GM19372 (cell line): Measurements from ENCODE around the gene FBXO2.

Experiments
- ATAC-seq: cut with Tn5 transposase; IDR thresholded peaks from one replicate; pipeline ENCODE4 v1.9.1; 2021; ENCODE audit warnings: mild to moderate bottlenecking, low read depth, moderate library complexity; ENCODE audit not compliant: unreplicated experiment

Gene FBXO2

GRCh38 chr1:11682799-11683198 lies 28.6 kb upstream of the FBXO2 start:
- ATAC-seq = no peak

GRCh38 chr1:11682287-11682771 lies 28.1 kb upstream of the FBXO2 start:
- no peak for ATAC-seq

GRCh38 chr1:11681071-11681771 lies 27.0 kb upstream of the FBXO2 start, which contains the start of gene MAD2L2:
Gene MAD2L2 (minus strand): TSS chr1:11681148. CDS start chr1:11680601, 547 bp downstream.
- ATAC-seq = peak; percentile 85

GRCh38 chr1:11680270-11681070 lies 26.2 kb upstream of the FBXO2 start:
- ATAC-seq = no peak

- ATAC-seq = no peak
Measured at GRCh38 chr1:11678442-11678841, 24.2 kb upstream of the FBXO2 start.

- ATAC-seq = no peak
Measured at GRCh38 chr1:11676386-11677103, 22.3 kb upstream of the FBXO2 start.

GRCh38 chr1:11675325-11675724 lies 21.1 kb upstream of the FBXO2 start:
- ATAC-seq = no peak

GRCh38 chr1:11674488-11674887 lies 20.3 kb upstream of the FBXO2 start:
- no peak for ATAC-seq

- ATAC-seq = no peak
Measured at GRCh38 chr1:11673089-11673769, 19.0 kb upstream of the FBXO2 start.

GRCh38 chr1:11671544-11672286 lies 17.5 kb upstream of the FBXO2 start:
- no peak for ATAC-seq

- ATAC-seq = no peak
Measured at GRCh38 chr1:11671205-11671543, 16.9 kb upstream of the FBXO2 start.

GRCh38 chr1:11670747-11671146 lies 16.5 kb upstream of the FBXO2 start:
- no peak for ATAC-seq

- no peak for ATAC-seq
Measured at GRCh38 chr1:11668516-11668915, 14.3 kb upstream of the FBXO2 start.

- peak; percentile 48 for ATAC-seq
Measured at GRCh38 chr1:11664336-11665065, 10.3 kb upstream of the FBXO2 start.

- ATAC-seq = no peak
Measured at GRCh38 chr1:11661103-11661502, 6.9 kb upstream of the FBXO2 start.

- ATAC-seq = no peak
Measured at GRCh38 chr1:11659748-11660147, 5.5 kb upstream of the FBXO2 start.

- no peak for ATAC-seq
Measured at GRCh38 chr1:11658542-11658941, 4.3 kb upstream of the FBXO2 start.

- no peak for ATAC-seq
Measured at GRCh38 chr1:11657654-11658053, 3.4 kb upstream of the FBXO2 start.
